ENCODE results near the gene CD244. TPM values are rescaled to one million over a fixed set of nuclear protein-coding genes. Genes with fewer than 3 reads are reported as not detected.

Gene CD244
- polyA plus RNA-seq, 3 donors, result 62.2 to 116 (median 106) TPM

DNA sequence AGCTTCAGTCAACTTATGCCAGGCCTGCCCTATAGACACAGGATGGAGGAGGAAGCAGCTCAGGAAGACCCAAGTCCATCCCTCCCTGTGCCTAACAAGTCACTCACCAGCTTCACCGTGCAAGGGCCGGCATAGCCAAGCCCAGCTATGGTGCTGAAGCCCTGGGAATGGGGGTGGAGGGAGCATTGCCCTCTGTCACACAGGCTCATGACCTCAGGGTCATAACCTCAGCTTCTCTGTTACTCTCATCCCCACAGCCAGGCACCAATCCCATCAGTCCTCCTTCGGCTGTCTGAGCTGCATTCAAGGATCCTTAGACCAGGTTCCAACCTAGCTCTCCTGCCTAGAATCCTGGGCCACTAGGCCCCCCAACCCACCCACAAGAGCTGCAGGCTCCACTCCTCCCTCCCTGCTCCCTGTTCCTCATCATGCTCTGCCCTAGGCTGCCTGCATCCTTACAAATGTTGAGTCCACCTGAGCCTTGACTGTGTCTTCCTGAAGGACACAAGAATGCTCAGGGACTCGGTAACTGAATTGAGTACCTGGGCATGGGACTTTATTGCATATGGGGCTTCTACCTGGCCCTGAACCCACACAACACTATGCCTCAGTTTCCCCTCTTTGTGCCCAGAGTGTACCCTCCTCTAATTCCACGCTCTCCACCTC is 1.7 kb downstream of the CD244 start:
- peak overlapping the region; percentile 80 to 89 (median 86) for H3K27ac Mint-ChIP-seq

GRCh38 chr1:160859166-160859565 is 3.5 kb downstream of the CD244 start:
- H2AFZ ChIP-seq (ENCODE audit: insufficient read depth, low read depth, low read length, poor library complexity, severe bottlenecking), result peak overlapping the region; percentile 46
- H3K4me3 ChIP-seq (replicated peaks in 1 of 3; ENCODE audit: low read depth in 2 of 3, low read length in 3 of 3), result peak overlapping the region in 1 of 3 experiments; percentile 43
- intact Hi-C loops (cut with micrococcal nuclease), result no loop called here
- H4K20me1 ChIP-seq (ENCODE audit: insufficient read depth, low read length), result peaks cover 26% of the 10 kb centered on the region
- H3K27me3 ChIP-seq (ENCODE audit: control insufficient read depth in 2 of 2, insufficient read depth in 2 of 2, low read length in 2 of 2), result no peaks in the 10 kb centered on the region
- Mint-ChIP-seq H3K9me3 (peaks cover 0 to 2% (median 0%) of the 10 kb centered on the region in 7 donors), H3K27me3 (ENCODE audit: low read depth in 3 of 3) (no peaks in the 10 kb centered on the region), H3K4me1 (peaks cover 59% of the 10 kb centered on the region), H3K27ac (peak overlapping the region; percentile 80 to 94 (median 91)), H3K4me3 (peak overlapping the region; percentile 9 to 85), H3K36me3 (peaks cover 5 to 6% of the 10 kb centered on the region in 2 donors)
- H3K27ac ChIP-seq (ENCODE audit: low read depth in 1 of 2, low read length in 2 of 2), result peak overlapping the region; percentile 68 to 77
- peak overlapping the region; percentile 57 for H3K4me2 ChIP-seq (replicated peaks; ENCODE audit: extremely low read depth, low read length, poor library complexity, severe bottlenecking)
- DNase-seq, result peak; percentile 64 to 89 (median 75)
- no peaks in the 10 kb centered on the region for H3K9me3 ChIP-seq (replicated peaks in 1 of 2; ENCODE audit: control insufficient read depth in 1 of 2, insufficient read depth in 1 of 2, low read length in 2 of 2)
- H3K9ac ChIP-seq (ENCODE audit: insufficient read depth, low read length, poor library complexity, severe bottlenecking), result no peak overlapping the region
- peaks cover 22 to 31% of the 10 kb centered on the region in 2 donors for H3K36me3 ChIP-seq (replicated peaks in 1 of 2; ENCODE audit: control insufficient read depth in 1 of 2, insufficient read depth in 2 of 2, low read length in 2 of 2)
- peaks cover 78 to 88% of the 10 kb centered on the region in 2 donors for H3K4me1 ChIP-seq (ENCODE audit: control insufficient read depth in 1 of 2, insufficient read depth in 2 of 2, low read length in 2 of 2)
- 86% methylated on average over 1 of the region's 5 CpGs for WGBS (ENCODE audit: insufficient coverage)
- peaks cover 70% of the 10 kb centered on the region for H3K79me2 ChIP-seq (ENCODE audit: insufficient read depth, low read length)
- TF ChIP-seq, protein P1, sequence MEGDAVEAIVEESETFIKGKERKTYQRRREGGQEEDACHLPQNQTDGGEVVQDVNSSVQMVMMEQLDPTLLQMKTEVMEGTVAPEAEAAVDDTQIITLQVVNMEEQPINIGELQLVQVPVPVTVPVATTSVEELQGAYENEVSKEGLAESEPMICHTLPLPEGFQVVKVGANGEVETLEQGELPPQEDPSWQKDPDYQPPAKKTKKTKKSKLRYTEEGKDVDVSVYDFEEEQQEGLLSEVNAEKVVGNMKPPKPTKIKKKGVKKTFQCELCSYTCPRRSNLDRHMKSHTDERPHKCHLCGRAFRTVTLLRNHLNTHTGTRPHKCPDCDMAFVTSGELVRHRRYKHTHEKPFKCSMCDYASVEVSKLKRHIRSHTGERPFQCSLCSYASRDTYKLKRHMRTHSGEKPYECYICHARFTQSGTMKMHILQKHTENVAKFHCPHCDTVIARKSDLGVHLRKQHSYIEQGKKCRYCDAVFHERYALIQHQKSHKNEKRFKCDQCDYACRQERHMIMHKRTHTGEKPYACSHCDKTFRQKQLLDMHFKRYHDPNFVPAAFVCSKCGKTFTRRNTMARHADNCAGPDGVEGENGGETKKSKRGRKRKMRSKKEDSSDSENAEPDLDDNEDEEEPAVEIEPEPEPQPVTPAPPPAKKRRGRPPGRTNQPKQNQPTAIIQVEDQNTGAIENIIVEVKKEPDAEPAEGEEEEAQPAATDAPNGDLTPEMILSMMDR (IDR thresholded peaks at IDR 0.05), result no peak

More for the DNA sequence above, 1.7 kb downstream of the CD244 start:
- Histone ChIP-seq H3K36me3 (replicated peaks in 1 of 2; ENCODE audit: control insufficient read depth in 1 of 2, insufficient read depth in 2 of 2, low read length in 2 of 2) (peaks cover 6 to 14% of the 10 kb centered on the region in 2 donors), H3K4me1 (ENCODE audit: control insufficient read depth in 1 of 2, insufficient read depth in 2 of 2, low read length in 2 of 2) (peaks cover 93 to 97% of the 10 kb centered on the region in 2 donors), H4K20me1 (ENCODE audit: insufficient read depth, low read length) (peaks cover 13% of the 10 kb centered on the region), H3K79me2 (ENCODE audit: insufficient read depth, low read length) (peaks cover 56% of the 10 kb centered on the region), H3K27me3 (ENCODE audit: control insufficient read depth in 2 of 2, insufficient read depth in 2 of 2, low read length in 2 of 2) (no peaks in the 10 kb centered on the region), H3K4me3 (replicated peaks in 1 of 3; ENCODE audit: low read depth in 2 of 3, low read length in 3 of 3) (peak overlapping the region; percentile 3 to 73 (median 56)), H2AFZ (ENCODE audit: insufficient read depth, low read depth, low read length, poor library complexity, severe bottlenecking) (no peak overlapping the region), H3K9me3 (replicated peaks in 1 of 2; ENCODE audit: control insufficient read depth in 1 of 2, insufficient read depth in 1 of 2, low read length in 2 of 2) (no peaks in the 10 kb centered on the region), H3K27ac (ENCODE audit: low read depth in 1 of 2, low read length in 2 of 2) (peak overlapping the region; percentile 77 to 98), H3K9ac (ENCODE audit: insufficient read depth, low read length, poor library complexity, severe bottlenecking) (peak overlapping the region; percentile 16), H3K4me2 (replicated peaks; ENCODE audit: extremely low read depth, low read length, poor library complexity, severe bottlenecking) (peak overlapping the region; percentile 83)
- intact Hi-C loops (cut with micrococcal nuclease), result loop anchor here in 1 of 2 donors (5.0 to 10.0 kb wide), 2 partner anchors 176 to 284 kb away; partner anchors contain the start of gene CD84
- Mint-ChIP-seq H3K4me3 (peak overlapping the region; percentile 69 to 87), H3K27me3 (ENCODE audit: low read depth in 3 of 3) (peaks cover 0 to under 1% (median 0%) of the 10 kb centered on the region in 3 donors), H3K9me3 (peaks cover 0 to 2% (median 0%) of the 10 kb centered on the region in 7 donors), H3K36me3 (peaks cover 2 to 5% of the 10 kb centered on the region in 2 donors), H3K4me1 (peaks cover 77% of the 10 kb centered on the region)
- WGBS (ENCODE audit: insufficient coverage), result 89% methylated on average over 2 of the region's 5 CpGs
- peak in 1 of 3 donors; percentile 25 for DNase-seq
- TF ChIP-seq, protein P1 (IDR thresholded peaks at IDR 0.05), result no peak
